ENCODE measurements around the gene SIK1.

SIK1 gene

GRCh38 chr21:43365611-43366426 is 61.1 kb downstream of the SIK1 start:
- no peak for DNase-seq

- DNase-seq = peak; percentile 82
Observed at GRCh38 chr21:43364851-43365424, 62.0 kb downstream of the SIK1 start.

Measured in NCI-H1417 treated with DMSO at 0.1 percent for 48 hours (cell line).